ENCODE measurements around the gene CCDC18.

DNA sequence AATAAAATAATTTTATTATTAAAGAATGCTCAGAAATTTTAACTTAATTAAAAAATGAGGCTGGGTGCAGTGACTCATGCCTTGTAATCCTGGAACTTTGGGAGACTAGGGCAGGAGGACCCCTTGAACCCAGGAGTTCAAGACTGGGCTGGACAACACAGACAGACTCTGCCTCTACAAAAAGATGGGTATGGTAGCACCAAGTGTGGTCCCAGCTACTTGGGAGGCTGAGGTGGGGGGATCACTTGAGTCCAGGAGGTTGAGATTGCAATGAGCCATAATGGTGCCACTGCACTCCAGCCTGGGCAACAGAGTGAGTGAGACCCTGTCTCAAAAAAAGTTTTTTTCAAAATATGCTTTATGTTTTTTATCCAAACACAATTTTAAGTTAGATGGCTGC is 25.6 kb upstream of the CCDC18 start:
- TF ChIP-seq SPI1 (IDR thresholded peaks at IDR 0.05; ENCODE audit: borderline replicate concordance, low read depth) (no peak), POLR2AphosphoS5 (IDR thresholded peaks at IDR 0.05; ENCODE audit: low read depth) (no peak), GABPA (IDR thresholded peaks at IDR 0.05; ENCODE audit: low read depth) (no peak)
- TF ChIP-seq, protein P1, sequence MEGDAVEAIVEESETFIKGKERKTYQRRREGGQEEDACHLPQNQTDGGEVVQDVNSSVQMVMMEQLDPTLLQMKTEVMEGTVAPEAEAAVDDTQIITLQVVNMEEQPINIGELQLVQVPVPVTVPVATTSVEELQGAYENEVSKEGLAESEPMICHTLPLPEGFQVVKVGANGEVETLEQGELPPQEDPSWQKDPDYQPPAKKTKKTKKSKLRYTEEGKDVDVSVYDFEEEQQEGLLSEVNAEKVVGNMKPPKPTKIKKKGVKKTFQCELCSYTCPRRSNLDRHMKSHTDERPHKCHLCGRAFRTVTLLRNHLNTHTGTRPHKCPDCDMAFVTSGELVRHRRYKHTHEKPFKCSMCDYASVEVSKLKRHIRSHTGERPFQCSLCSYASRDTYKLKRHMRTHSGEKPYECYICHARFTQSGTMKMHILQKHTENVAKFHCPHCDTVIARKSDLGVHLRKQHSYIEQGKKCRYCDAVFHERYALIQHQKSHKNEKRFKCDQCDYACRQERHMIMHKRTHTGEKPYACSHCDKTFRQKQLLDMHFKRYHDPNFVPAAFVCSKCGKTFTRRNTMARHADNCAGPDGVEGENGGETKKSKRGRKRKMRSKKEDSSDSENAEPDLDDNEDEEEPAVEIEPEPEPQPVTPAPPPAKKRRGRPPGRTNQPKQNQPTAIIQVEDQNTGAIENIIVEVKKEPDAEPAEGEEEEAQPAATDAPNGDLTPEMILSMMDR (IDR thresholded peaks at IDR 0.05; ENCODE audit: insufficient read depth, low read length), result no peak
- TF ChIP-seq, protein P2, sequence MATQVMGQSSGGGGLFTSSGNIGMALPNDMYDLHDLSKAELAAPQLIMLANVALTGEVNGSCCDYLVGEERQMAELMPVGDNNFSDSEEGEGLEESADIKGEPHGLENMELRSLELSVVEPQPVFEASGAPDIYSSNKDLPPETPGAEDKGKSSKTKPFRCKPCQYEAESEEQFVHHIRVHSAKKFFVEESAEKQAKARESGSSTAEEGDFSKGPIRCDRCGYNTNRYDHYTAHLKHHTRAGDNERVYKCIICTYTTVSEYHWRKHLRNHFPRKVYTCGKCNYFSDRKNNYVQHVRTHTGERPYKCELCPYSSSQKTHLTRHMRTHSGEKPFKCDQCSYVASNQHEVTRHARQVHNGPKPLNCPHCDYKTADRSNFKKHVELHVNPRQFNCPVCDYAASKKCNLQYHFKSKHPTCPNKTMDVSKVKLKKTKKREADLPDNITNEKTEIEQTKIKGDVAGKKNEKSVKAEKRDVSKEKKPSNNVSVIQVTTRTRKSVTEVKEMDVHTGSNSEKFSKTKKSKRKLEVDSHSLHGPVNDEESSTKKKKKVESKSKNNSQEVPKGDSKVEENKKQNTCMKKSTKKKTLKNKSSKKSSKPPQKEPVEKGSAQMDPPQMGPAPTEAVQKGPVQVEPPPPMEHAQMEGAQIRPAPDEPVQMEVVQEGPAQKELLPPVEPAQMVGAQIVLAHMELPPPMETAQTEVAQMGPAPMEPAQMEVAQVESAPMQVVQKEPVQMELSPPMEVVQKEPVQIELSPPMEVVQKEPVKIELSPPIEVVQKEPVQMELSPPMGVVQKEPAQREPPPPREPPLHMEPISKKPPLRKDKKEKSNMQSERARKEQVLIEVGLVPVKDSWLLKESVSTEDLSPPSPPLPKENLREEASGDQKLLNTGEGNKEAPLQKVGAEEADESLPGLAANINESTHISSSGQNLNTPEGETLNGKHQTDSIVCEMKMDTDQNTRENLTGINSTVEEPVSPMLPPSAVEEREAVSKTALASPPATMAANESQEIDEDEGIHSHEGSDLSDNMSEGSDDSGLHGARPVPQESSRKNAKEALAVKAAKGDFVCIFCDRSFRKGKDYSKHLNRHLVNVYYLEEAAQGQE (IDR thresholded peaks at IDR 0.05; ENCODE audit: insufficient replicate concordance, low read depth), result no peak

Data from HL-60 (cell line).